A673 (cell line): ENCODE measurements around the gene ACKR3.

ENCODE experiments used
- EZH2 ChIP-seq: fragments of 200-600 bp; sonication (generic); IDR thresholded peaks from 2 replicates; pipeline ENCODE4 v1.6.1; 2017; ENCODE audit warnings: borderline replicate concordance, low read depth, mild to moderate bottlenecking, mixed read lengths, antibody characterized with exemption, low read length; ENCODE audit not compliant: poor library complexity, severe bottlenecking
- TF ChIP-seq, protein P1 (sequence below): fragments of 300-800, 200-600 bp; sonication (generic); conservative IDR thresholded peaks from 2 replicates; pipeline ENCODE4 v1.5.1; 2017; ENCODE audit warnings: low read depth, mild to moderate bottlenecking, antibody characterized with exemption, low read length, moderate library complexity, mixed read lengths

DNA sequence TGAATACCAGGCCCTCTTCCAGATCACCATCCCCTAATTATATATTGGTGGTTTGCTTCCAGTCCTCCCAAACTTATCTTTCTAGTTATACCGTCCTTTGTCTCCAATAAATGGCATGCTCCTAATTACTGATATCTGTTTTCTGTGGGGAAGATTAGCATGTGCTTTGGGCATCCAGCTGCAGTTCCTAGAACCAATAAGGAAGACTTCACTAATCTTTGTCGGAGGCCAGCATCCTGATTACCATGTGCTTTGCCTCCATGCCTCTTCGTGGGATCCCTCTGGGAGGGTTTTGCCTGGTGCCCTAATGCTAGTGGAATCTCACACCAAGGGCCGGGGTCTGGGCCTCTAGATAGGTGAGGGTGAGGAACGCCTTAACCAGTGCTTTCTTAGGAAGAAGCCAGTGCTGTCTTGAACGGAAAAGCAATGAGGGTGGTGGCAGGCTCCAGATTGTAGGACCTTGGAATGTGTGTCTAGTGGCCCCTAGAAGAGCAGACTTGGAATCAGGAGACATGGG is 47.7 kb downstream of the ACKR3 start:
- TF ChIP-seq EZH2: no peak
- TF ChIP-seq, protein P1, sequence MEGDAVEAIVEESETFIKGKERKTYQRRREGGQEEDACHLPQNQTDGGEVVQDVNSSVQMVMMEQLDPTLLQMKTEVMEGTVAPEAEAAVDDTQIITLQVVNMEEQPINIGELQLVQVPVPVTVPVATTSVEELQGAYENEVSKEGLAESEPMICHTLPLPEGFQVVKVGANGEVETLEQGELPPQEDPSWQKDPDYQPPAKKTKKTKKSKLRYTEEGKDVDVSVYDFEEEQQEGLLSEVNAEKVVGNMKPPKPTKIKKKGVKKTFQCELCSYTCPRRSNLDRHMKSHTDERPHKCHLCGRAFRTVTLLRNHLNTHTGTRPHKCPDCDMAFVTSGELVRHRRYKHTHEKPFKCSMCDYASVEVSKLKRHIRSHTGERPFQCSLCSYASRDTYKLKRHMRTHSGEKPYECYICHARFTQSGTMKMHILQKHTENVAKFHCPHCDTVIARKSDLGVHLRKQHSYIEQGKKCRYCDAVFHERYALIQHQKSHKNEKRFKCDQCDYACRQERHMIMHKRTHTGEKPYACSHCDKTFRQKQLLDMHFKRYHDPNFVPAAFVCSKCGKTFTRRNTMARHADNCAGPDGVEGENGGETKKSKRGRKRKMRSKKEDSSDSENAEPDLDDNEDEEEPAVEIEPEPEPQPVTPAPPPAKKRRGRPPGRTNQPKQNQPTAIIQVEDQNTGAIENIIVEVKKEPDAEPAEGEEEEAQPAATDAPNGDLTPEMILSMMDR: no peak
